GM21825 (cell line): ENCODE data around the gene JPT2.
"Not testable (repeated sequence)": the region's sequence is repeated elsewhere in the genome, so short reads cannot be mapped to it uniquely, and the experiment has no call there.

Experiments
- ATAC-seq: cut with Tn5 transposase; IDR thresholded peaks from one replicate; pipeline ENCODE4 v1.9.1; 2021; ENCODE audit warnings: mild to moderate bottlenecking, moderate library complexity; ENCODE audit not compliant: unreplicated experiment

The JPT2 gene

DNA sequence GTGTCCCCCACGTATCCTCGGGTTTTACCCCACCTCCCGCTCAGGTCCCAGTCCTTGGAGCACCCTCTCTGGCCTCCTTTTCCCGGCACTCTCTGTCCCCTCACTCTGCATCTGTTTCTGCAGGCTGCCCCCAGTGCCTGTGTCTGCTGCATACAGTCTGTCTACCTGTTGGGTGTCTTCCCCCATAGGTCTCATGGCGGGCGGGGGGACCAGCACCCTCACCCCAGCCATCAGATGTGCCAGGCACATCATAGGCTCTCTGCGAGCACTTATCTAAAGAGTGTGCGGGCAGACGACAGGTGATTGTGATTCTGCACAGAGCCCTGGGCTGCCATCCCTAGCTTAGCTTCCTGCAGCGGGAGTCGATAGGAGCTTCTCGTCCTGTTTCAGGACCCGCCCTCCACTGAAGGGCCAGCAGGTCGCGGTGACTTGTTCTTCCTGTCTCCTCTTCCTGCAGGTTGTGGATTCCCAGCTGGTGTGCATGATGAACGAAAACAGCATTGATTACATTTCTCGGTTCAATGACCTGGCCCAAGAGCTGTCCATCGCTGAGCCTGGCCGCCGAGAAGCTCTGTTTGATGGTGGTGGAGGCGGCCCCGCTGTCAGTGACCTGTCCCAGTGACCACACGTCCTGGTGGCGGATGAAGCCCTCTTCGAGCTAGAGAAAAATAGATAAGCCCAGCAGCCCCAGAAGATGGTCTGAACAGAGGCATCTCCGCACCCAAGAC, 4.5 kb upstream of the JPT2 start:
- no peak for ATAC-seq

DNA sequence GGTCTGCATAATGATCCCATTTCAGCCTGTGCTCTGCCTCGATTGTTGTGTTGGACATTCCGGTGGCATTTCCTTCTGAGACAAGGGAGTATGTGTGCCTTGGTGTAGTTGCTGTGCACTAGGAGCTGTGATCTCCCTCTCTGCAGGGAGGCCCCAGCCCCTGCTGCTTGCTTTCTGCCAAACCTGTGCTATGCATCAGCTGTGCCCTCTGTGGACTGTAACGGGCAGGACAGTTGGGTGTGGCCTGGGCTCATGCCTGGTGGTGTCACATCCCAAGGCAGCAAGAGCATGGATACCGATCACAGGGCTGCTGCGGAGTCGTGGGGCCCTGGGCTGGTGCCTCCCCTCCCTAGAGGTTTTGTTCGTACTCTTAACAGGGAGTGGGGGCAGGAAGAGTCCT, 3.8 kb upstream of the JPT2 start:
- no peak for ATAC-seq

DNA sequence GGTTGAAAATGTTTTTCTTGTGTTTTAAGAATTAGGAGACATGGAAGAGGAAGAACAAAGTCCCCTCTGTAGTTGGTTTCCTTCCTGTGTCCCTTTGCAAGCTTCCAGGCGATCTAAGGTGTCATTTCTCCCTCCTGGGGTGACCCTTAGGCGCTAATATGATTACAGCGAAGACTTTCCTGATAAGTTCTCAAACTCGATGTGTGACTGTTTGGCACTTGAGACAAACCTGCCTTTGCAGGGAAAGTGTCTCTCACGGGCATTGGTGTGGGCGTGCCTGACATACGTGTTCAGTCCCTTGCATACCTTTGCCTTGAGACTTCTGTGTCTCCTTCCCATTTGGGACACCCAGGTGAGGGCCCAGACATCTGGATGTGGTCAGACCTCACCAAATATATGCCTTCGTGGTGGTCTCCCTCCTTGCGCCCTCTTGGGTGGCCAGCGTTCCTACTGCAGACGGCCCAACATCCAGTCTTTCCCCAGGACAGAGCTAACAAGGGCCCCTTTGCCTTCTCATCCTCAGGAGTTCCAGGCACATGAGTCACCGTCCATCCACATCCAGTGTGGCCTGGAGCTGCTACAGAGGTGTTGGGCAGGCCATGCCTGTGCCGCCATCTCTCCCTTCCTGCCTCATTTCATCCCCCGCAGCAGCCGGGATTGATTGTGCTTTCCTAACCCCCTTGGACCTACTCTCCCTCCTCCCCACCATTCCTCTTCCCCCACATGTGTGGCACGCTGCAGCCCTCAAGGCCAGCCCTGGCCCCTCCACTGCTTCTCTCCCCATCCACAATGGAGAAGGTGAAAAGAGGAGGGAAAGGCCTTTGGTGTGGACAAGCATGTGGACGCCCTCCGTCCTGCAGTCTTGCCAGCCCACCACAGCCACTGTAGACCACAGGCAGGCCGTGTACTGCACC, 3.1 kb upstream of the JPT2 start:
- no peak for ATAC-seq

DNA sequence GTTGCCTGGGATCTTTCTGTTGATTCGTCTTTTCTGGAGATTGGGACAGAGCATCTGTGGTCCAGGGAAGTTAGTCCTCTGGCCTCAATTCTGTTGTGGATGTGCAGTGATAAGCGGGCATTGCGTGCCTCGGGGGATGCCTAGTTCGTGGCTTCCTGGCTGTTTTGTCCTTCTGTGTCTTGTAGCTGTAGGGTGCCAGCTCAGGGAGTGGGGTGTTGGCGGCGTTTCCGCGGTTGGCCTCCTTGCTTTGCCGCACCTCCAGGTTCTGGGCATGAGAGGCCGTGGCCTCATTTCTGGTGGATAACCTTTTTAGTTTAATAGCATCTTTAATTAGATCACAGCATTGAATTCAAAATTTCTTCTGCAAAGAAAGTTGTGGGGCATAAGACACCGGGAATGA, 1.4 kb upstream of the JPT2 start:
- no peak for ATAC-seq

DNA sequence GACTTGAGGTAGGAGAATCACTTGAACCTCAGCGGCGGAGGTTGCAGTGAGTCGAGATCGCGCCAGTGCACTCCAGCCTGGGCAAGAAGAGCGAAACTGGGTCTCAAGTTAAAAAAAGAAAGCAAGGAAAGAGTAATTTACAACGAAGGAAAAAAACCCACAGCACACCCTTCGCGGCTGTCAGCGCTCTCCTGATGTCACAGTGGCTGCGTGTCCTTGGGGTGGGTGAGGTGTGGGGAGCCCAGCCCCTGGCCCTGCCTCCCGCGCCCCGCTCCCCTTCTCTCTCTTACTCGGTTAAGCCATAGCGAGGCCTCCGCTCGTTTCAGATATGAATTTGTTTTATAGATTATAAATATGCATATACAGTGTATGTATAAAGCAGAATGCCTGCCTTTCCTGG, 740 bp upstream of the JPT2 start:
- no peak for ATAC-seq

DNA sequence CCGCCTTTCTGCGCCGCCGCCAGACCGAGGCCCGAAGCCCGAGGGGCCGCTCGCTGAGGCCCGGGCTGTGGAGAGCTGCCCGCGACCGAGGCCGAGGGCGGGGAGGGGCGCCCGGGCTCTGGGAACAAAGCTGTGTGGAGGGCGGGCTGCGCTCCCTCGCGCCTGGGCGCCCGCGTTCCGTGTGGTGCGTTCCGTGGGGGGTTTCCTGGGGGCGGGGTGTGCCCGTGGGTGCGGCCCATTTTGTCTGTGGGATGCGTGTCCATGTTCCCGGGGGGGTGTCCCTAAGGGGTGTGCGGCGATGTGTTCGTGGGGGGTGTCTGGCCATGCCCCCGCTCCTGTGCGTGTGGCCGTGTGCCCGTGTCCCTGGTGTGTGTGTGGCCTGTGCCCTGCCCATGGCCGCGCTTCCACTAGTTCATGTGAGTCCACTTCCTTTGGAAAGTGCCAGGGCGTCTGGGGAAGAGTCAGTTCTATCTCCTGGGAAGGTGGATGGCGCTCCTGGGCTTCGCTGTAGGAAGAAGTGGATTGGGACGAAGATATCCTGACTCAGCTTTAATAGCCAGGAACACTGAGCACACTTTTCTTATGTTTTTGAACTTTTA, 520 bp downstream of the JPT2 start:
- ATAC-seq, result no peak

DNA sequence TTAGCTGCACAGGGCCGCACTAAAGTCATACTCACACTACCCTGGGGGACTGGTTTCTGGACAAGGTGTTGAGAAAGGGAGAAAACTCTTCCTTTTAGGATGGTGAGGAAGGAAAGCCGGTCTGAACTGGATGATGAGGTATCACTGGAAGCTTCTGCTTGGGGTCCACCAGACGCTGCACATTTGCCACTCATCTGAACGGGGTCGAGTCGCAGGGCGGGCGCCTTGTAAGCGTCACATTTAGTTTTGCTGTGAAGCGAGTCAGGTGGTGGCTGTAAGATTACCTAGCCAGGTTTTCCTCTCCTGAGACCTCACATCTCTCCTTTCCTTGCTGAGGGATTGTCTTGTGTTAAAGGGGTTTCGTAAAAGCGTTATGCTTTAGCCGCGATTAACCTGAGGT, 2.3 kb downstream of the JPT2 start:
- ATAC-seq, result no peak

DNA sequence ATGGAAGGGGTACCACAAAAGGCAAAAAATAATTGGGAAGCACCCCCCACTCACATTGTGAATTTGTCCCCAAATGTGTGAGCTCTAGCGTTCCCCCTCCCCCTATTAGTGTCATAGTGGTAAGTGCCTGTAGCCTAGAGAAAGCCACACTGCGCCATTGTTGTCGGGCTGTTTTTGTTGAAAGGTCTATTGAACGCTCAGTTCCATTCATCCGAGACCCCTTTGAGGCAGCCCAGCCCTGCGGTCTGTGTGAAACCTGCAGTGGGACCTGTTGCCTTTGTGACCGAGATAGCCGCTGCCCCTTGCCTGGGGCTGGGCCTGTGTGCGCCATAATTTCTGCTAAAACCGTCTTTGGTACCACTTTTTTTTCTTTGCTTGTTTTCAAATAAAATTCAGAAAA, 3.0 kb downstream of the JPT2 start:
- ATAC-seq, result no peak

DNA sequence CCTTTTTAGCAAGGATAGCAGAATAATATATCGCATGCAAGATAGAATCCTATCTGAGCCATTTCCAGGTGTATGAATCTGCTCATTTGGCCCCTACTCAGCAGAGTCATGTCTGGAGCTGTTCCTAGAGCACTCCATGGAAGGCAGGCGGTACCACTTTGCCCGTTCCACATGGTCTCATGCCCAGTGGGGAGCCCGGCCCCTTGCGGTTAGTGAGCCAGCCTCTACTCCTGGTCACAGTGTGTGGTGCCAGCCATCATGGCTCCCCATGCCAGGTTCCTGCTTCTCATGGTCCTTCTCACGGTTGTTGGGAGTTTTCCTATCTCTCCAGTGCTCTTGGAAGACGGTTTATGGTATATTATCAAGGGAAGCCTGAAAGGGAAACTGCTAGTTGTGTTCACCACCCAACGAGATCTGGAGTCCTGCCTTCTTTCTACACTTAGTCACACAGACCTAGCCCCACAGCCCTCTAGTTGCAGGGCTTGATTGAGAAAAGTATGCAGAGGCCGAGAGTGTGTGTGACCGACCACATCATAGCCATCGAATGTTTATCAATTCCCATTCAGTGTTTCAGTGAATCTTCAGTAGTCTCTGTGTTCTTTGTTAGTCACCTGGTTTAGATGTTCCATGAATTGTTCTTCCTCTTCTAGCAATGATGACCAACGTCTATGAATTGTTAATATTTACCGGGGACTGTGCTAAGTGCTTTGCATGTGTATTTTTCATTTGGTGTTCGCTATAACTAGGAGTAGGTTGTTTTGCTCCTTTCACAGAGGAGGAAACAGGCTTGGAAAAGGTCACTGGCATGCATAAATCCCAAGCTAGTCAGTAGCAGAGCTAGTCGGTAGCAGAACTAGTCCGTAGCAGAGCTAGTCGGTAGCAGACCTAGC, 9.6 kb downstream of the JPT2 start:
- ATAC-seq, result no peak

DNA sequence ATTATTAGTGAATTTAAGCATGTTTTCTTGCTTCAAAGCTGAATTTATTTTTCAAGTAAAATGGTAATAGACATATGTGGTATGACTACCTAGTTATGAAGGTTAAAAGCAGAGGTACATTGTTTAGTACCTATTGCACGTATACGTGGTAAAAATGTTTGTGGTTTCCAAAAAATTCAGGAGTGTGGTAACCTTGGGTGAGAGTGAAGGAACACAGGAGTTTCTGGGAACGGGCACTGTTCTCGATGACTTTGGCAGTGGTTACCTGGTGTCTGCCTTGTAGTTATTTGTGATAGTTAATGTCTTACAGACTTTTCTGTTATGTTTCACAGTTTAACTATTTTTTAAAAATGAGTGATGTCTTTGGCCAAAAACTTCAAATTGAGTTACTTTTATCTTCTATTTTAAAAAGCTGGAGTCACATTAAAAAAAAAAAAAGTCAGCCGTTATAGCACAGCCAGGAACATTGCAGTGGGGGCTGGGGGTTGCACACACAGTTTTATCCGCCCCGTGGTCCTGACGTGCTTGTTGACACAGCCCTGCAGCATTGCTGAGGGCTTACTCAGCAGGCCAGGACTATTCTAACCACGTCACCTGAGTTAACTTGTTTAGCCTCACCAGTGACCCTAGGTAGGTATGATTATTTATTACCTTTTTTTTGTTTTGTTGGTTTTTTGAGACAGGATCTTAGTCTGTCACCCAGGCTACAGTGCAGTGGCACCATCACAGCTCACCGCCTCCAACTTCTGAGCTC, 10.9 kb downstream of the JPT2 start:
- no peak for ATAC-seq

DNA sequence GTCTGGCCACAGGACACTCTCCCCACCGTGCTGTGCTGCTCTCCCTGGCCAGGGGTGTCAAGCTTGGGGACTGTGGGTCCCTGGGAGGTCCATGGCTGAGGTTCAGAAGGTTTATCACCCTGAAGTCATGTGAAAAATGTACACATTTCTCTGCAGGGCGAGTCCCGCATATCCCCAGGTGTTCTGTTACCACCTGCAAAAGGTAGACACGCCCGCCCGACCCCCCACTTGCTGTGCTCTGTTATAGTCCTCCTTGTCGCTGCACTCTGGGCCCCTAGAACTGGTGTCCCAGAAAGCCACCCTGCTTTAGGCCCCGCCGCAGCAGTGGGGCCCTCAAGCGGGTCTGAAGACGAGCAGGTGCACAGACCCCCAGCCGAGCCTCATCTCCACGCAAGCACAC, 11.8 kb downstream of the JPT2 start:
- ATAC-seq, result no peak

DNA sequence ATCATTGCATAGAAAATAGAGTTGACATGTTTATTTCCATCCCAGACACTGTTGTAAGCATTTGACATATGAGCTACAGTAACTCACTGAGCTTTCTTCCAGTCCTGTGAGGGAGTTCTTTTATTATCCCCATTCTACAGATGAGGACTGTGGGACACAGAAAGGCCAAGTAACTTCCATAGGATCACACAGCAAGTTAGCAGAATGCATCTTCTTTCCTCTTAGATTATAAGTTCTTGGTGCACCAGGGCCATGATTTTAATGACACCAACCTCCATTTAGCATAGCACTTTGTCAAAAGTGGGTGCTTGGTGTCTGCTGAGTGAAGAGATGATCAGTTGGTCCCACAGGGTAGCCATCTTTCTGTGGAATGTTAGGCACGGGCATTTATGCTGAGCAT, 12.7 kb downstream of the JPT2 start:
- ATAC-seq, result no peak

DNA sequence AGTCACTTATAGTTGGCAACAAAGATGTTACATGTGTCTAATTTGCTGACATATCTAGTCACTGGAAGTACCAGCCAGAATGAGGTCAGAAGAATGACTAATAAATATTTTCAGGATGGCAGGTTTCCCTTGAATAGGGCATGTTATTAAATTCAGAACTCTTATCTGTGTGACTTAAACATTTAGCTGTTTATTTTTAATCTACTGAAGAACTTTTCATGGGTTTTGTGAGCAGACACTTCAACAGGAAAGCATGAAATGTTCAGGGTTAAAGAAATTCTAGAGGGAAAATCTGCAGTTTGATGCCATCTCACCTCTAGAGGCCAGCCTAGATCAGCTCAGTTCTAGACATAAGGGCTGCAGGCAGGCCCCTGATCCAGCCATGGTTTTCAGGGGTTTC, 13.2 kb downstream of the JPT2 start:
- no peak for ATAC-seq

DNA sequence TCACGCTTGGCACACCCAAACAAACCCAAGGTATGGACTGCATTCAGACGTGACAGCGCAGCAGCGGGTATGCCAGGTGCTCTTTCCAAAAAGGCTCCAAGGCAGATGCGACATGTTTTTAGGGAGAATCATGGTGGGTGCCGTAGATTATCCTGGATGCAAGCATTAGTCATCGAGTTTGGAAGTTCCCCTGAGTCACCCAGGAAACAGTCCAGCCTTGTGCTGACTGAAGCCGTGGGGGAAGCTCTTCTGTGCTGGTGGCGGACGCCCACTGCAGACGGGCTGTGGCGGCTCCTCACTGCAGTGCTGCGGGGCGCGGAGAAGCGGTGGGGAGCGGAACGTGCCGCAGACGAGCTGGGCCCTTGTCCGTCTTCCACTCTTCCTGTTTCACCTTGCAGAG, 13.9 kb downstream of the JPT2 start:
- ATAC-seq, result no peak

DNA sequence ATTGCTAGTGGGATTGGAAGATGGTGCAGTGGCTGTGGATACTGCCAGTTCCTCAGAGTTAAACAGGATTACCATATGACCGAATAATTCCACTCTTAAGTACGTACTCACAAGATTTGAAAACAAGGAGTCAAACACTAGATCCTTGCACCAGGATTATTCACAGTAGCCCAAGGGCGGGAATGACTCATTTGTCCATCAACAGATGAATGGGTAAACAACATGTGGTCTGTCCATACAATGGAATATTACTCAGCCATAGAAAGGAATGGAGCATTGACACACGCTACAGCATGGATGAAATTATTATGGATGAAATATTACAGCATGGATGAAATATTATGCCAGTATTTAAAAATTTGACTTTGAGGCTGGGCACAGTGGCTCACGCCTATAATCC, 18.8 kb downstream of the JPT2 start:
- no peak for ATAC-seq

DNA sequence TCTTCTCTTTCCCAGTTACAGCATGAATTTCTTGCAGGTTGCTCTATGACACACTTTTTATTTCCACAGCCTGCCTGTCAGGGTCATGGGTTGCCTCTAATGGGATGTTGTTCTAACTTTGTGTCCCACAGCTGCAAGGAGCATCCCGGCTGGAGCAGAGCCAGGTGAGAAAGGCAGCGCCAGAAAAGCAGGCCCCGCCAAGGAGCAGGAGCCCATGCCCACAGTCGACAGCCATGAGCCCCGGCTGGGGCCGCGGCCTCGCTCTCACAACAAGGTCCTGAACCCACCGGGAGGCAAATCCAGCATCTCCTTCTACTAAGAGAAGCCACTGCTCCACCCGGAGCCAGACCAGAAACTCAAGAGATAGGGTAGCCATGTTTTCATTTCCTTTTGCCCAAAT, 20.6 kb downstream of the JPT2 start:
- no peak for ATAC-seq

DNA sequence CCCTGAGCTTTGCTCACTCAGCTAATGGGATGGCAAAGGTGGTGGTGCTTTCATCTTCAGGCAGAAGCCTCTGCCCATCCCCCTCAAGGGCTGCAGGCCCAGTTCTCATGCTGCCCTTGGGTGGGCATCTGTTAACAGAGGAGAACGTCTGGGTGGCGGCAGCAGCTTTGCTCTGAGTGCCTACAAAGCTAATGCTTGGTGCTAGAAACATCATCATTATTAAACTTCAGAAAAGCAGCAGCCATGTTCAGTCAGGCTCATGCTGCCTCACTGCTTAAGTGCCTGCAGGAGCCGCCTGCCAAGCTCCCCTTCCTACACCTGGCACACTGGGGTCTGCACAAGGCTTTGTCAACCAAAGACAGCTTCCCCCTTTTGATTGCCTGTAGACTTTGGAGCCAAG, 22.2 kb downstream of the JPT2 start:
- no peak for ATAC-seq

DNA sequence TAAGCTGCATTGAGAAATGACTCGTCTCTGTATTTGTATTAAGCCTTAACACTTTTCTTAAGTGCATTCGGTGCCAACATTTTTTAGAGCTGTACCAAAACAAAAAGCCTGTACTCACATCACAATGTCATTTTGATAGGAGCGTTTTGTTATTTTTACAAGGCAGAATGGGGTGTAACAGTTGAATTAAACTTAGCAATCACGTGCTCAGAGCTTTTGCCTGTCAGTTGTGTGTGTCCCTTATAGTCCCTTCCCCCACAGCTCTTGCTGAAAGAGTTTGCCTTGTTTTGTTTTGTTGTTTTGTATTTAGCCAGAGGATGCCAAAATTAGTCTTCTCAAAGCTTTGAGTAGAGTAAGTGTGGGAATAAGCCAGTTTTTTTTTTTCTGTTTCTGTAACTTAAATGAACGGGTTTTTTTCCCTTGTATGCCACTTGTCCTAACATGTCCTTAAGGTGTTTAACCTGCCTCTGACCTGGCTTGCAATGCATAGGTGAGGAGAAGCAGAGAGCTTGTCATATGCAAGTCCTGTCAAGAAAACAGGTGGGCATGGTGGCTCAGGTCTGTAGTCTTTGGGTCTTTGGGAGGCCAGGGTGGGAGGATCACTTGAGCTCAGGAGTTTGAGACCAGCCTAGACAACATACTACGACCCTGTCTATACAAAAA, 23.3 kb downstream of the JPT2 start:
- ATAC-seq, result no peak

DNA sequence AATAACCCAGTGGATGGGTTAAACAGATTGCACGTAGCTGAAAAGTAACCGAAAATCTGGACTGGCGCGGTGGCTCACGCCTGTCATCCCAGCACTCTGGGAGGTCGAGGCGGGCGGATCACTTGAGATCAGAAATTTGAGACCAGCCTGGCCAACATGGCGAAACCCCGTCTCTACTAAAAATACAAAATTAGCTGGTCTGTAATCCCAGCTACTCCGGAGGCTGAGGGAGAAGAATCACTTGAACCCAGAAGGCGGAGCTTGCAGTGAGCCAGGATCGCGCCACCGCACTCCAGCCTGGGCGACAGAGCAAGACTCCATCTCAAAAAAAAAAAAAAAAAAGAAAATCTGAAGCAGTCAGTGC, 27.2 kb downstream of the JPT2 start:
- ATAC-seq, result not testable (repeated sequence)
